Measurements from ENCODE around the gene SLC37A3.
"Not testable (repeated sequence)": the region's sequence is repeated elsewhere in the genome, so short reads cannot be mapped to it uniquely, and the experiment has no call there.

The SLC37A3 gene

GRCh38 chr7:140325600-140325999, 72.7 kb downstream of the SLC37A3 start:
- Histone ChIP-seq H3K9me3 (ENCODE audit: control insufficient read depth, insufficient read depth, low read depth, low read length) (no peaks in the 10 kb centered on the region), H3K4me1 (ENCODE audit: control insufficient read depth, insufficient read depth, low read length) (peaks cover 29% of the 10 kb centered on the region), H3K27me3 (ENCODE audit: control insufficient read depth, insufficient read depth, low read length) (no peaks in the 10 kb centered on the region), H3K27ac (ENCODE audit: low read depth, low read length) (no peak overlapping the region), H3K9ac (ENCODE audit: low read length) (no peak overlapping the region), H3K4me3 (ENCODE audit: low read depth, low read length) (no peak overlapping the region), H3K36me3 (ENCODE audit: control insufficient read depth, insufficient read depth, low read length) (no peaks in the 10 kb centered on the region)

DNA sequence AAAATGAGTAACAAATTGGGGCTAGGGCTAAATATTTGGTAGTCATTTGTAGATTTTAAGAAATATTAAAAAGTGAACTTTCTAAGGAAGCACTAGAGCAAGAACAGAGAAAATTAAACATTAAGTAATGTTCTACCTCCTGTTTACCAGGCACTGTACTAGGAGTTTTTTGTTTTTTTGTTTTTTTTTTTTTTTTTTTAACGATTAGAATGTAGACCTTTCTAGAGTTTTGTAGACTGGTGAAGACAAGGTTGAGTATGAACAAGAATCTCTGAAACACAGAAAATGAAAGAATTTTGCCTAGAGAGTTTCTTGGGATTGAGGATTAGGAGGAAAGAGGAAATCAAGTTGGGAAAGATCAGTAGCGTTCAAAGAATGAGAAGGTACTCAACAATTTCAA, 73.6 kb downstream of the SLC37A3 start:
- H3K9ac ChIP-seq (ENCODE audit: low read length), result no peak overlapping the region
- no peak overlapping the region for H3K4me3 ChIP-seq (ENCODE audit: low read depth, low read length)
- H3K27me3 ChIP-seq (ENCODE audit: control insufficient read depth, insufficient read depth, low read length), result no peaks in the 10 kb centered on the region
- no peaks in the 10 kb centered on the region for H3K36me3 ChIP-seq (ENCODE audit: control insufficient read depth, insufficient read depth, low read length)
- no peaks in the 10 kb centered on the region for H3K9me3 ChIP-seq (ENCODE audit: control insufficient read depth, insufficient read depth, low read depth, low read length)
- H3K27ac ChIP-seq (ENCODE audit: low read depth, low read length), result no peak overlapping the region
- peaks cover 29% of the 10 kb centered on the region for H3K4me1 ChIP-seq (ENCODE audit: control insufficient read depth, insufficient read depth, low read length)

DNA sequence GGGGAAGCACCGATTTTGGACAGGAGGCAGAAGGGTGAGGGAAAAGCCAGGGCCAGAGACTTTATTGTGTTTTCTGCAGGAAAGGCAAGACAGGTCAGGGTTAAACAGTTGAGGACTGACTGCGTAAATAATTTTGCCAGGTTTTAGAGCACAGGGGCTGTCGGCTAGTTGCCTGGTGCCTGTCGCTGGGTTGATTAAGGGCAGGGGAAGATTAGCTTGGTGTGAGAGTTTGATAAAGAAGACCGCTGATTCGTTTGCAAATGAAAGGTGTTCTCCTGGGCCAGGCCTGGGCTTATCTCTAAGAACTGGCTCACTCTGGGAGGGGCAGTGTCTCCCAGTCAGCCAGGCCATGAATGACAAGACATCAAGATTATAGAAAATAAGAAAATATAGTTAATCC, 75.6 kb downstream of the SLC37A3 start:
- Histone ChIP-seq H3K36me3 (ENCODE audit: control insufficient read depth, insufficient read depth, low read length) (no peaks in the 10 kb centered on the region), H3K4me1 (ENCODE audit: control insufficient read depth, insufficient read depth, low read length) (peaks cover 29% of the 10 kb centered on the region), H3K9ac (ENCODE audit: low read length) (no peak overlapping the region), H3K27me3 (ENCODE audit: control insufficient read depth, insufficient read depth, low read length) (no peaks in the 10 kb centered on the region), H3K4me3 (ENCODE audit: low read depth, low read length) (no peak overlapping the region), H3K9me3 (ENCODE audit: control insufficient read depth, insufficient read depth, low read depth, low read length) (no peaks in the 10 kb centered on the region), H3K27ac (ENCODE audit: low read depth, low read length) (no peak overlapping the region)

- not testable (repeated sequence) for H3K9me3 ChIP-seq (ENCODE audit: control insufficient read depth, insufficient read depth, low read depth, low read length); H3K9ac ChIP-seq (ENCODE audit: low read length); H3K27ac ChIP-seq (ENCODE audit: low read depth, low read length); H3K4me3 ChIP-seq (ENCODE audit: low read depth, low read length); H3K27me3 ChIP-seq (ENCODE audit: control insufficient read depth, insufficient read depth, low read length); H3K36me3 ChIP-seq (ENCODE audit: control insufficient read depth, insufficient read depth, low read length)
- H3K4me1 ChIP-seq (ENCODE audit: control insufficient read depth, insufficient read depth, low read length), result peaks cover 18% of the 10 kb centered on the region
Measured at GRCh38 chr7:140320078-140320477, 78.3 kb downstream of the SLC37A3 start.

DNA sequence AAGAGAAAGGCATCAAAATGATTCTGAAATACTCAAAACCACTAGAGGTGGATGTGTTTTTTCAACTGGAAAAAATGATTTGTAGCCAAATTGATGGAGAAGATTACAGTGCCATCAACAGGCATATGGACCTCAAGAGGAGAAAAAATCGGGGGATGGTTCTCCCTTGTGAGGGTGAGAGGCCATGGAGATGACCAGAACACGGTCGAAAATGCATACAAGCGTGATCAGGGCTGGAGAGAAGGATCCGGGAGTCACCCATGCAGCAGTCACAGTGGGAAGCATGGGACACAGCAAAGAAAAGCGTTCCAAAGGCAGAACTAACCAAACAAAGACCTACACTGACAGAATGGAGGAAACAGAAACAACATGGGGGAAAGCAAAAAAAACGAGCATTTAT, 80.3 kb downstream of the SLC37A3 start:
- H3K27ac ChIP-seq (ENCODE audit: low read depth, low read length), result no peak overlapping the region
- H3K4me1 ChIP-seq (ENCODE audit: control insufficient read depth, insufficient read depth, low read length), result peaks cover 6% of the 10 kb centered on the region
- peaks cover 2% of the 10 kb centered on the region; the same call in 1 of the 2 replicates for H3K9me3 ChIP-seq (ENCODE audit: control insufficient read depth, insufficient read depth, low read depth, low read length)
- H3K36me3 ChIP-seq (ENCODE audit: control insufficient read depth, insufficient read depth, low read length), result no peaks in the 10 kb centered on the region
- no peak overlapping the region for H3K9ac ChIP-seq (ENCODE audit: low read length)
- no peaks in the 10 kb centered on the region for H3K27me3 ChIP-seq (ENCODE audit: control insufficient read depth, insufficient read depth, low read length)
- H3K4me3 ChIP-seq (ENCODE audit: low read depth, low read length), result no peak overlapping the region

DNA sequence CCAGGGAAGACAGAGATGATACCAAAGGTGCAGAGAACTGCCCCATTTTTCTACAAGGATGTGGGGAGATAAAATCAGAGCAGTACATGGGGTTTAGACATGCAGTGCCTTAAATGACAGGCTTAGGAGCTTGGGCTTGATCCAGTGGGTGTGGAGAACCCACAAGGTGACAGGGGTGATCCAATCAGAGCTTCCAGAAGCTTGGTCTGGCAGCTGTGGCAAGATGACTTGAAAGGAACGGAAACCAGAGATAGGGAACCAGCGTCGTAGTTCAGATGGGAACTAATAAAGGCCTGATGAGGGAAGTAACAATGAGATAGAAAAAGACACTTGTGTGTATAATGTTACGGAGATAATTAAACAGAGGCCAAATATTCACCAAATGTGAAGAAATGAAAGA, 80.7 kb downstream of the SLC37A3 start:
- Histone ChIP-seq H3K9me3 (ENCODE audit: control insufficient read depth, insufficient read depth, low read depth, low read length) (peaks cover 6% of the 10 kb centered on the region; the same call in 1 of the 2 replicates), H3K27ac (ENCODE audit: low read depth, low read length) (no peak overlapping the region), H3K4me3 (ENCODE audit: low read depth, low read length) (no peak overlapping the region), H3K4me1 (ENCODE audit: control insufficient read depth, insufficient read depth, low read length) (peaks cover 2% of the 10 kb centered on the region), H3K36me3 (ENCODE audit: control insufficient read depth, insufficient read depth, low read length) (no peaks in the 10 kb centered on the region), H3K27me3 (ENCODE audit: control insufficient read depth, insufficient read depth, low read length) (no peaks in the 10 kb centered on the region), H3K9ac (ENCODE audit: low read length) (no peak overlapping the region)

- Histone ChIP-seq H3K27me3 (ENCODE audit: control insufficient read depth, insufficient read depth, low read length) (no peaks in the 10 kb centered on the region), H3K4me1 (ENCODE audit: control insufficient read depth, insufficient read depth, low read length) (no peaks in the 10 kb centered on the region), H3K27ac (ENCODE audit: low read depth, low read length) (no peak overlapping the region), H3K9me3 (ENCODE audit: control insufficient read depth, insufficient read depth, low read depth, low read length) (peaks cover 14% of the 10 kb centered on the region; the same call in 1 of the 2 replicates), H3K9ac (ENCODE audit: low read length) (no peak overlapping the region), H3K36me3 (ENCODE audit: control insufficient read depth, insufficient read depth, low read length) (no peaks in the 10 kb centered on the region), H3K4me3 (ENCODE audit: low read depth, low read length) (no peak overlapping the region)
Measured at GRCh38 chr7:140316165-140316661, 82.1 kb downstream of the SLC37A3 start.

- Histone ChIP-seq H3K27ac (ENCODE audit: low read depth, low read length) (no peak overlapping the region), H3K36me3 (ENCODE audit: control insufficient read depth, insufficient read depth, low read length) (no peaks in the 10 kb centered on the region), H3K4me3 (ENCODE audit: low read depth, low read length) (no peak overlapping the region), H3K4me1 (ENCODE audit: control insufficient read depth, insufficient read depth, low read length) (no peaks in the 10 kb centered on the region), H3K27me3 (ENCODE audit: control insufficient read depth, insufficient read depth, low read length) (no peaks in the 10 kb centered on the region), H3K9me3 (ENCODE audit: control insufficient read depth, insufficient read depth, low read depth, low read length) (peaks cover 14% of the 10 kb centered on the region; the same call in 1 of the 2 replicates), H3K9ac (ENCODE audit: low read length) (no peak overlapping the region)
Measured at GRCh38 chr7:140315498-140316164, 82.7 kb downstream of the SLC37A3 start.

- no peak overlapping the region for H3K27ac ChIP-seq (ENCODE audit: low read depth, low read length)
- H3K27me3 ChIP-seq (ENCODE audit: control insufficient read depth, insufficient read depth, low read length), result no peaks in the 10 kb centered on the region
- H3K9me3 ChIP-seq (ENCODE audit: control insufficient read depth, insufficient read depth, low read depth, low read length), result peaks cover 14% of the 10 kb centered on the region; the same call in 1 of the 2 replicates
- H3K4me3 ChIP-seq (ENCODE audit: low read depth, low read length), result no peak overlapping the region
- H3K4me1 ChIP-seq (ENCODE audit: control insufficient read depth, insufficient read depth, low read length), result no peaks in the 10 kb centered on the region
- no peak overlapping the region for H3K9ac ChIP-seq (ENCODE audit: low read length)
- H3K36me3 ChIP-seq (ENCODE audit: control insufficient read depth, insufficient read depth, low read length), result no peaks in the 10 kb centered on the region
Measured at GRCh38 chr7:140314573-140315480, 83.5 kb downstream of the SLC37A3 start.

DNA sequence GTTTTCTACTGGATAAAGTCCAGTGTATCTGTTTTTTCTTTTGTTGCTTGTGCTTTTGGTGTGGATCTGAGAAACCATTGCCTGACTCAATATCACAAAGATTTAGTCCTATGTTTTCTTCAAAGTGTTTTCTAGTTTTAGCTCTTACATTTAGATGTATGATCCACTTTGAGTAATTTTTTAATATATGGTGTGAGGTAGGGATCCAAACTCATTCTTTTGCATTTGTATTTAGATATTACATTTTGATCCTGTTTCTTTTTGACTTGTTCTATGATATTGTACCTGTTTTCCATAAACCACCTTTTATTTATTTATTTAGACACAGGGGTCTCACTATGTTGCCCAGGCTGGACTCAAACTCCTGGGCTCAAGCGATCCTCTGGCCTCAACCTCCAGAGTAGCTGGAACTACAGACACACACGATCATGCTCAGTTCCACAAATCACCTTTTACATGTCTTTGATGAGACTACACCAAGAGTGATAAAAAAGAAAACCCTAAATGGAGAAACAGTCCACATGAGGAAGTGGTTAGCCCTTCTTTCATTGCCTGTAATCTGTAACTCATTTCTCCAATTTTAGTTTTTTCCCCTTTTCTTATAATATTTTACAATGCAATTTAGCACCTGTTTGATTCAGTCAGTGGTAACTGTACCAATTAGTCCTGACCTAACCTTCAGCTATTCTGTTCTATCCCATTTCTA, 86.0 kb downstream of the SLC37A3 start:
- Histone ChIP-seq H3K4me3 (ENCODE audit: low read depth, low read length) (no peak overlapping the region), H3K27ac (ENCODE audit: low read depth, low read length) (no peak overlapping the region), H3K36me3 (ENCODE audit: control insufficient read depth, insufficient read depth, low read length) (no peaks in the 10 kb centered on the region), H3K4me1 (ENCODE audit: control insufficient read depth, insufficient read depth, low read length) (no peaks in the 10 kb centered on the region), H3K9me3 (ENCODE audit: control insufficient read depth, insufficient read depth, low read depth, low read length) (peaks cover 14% of the 10 kb centered on the region; the same call in 1 of the 2 replicates), H3K9ac (ENCODE audit: low read length) (no peak overlapping the region), H3K27me3 (ENCODE audit: control insufficient read depth, insufficient read depth, low read length) (no peaks in the 10 kb centered on the region)
